ENCODE data around the gene RPH3AL. TPM values are rescaled to one million over a fixed set of nuclear protein-coding genes. Genes with fewer than 3 reads are reported as not detected.

Gene RPH3AL
- total and polyA plus RNA-seq, 9 donors, result 5.8 to 43.8 (median 21.0) TPM

DNA sequence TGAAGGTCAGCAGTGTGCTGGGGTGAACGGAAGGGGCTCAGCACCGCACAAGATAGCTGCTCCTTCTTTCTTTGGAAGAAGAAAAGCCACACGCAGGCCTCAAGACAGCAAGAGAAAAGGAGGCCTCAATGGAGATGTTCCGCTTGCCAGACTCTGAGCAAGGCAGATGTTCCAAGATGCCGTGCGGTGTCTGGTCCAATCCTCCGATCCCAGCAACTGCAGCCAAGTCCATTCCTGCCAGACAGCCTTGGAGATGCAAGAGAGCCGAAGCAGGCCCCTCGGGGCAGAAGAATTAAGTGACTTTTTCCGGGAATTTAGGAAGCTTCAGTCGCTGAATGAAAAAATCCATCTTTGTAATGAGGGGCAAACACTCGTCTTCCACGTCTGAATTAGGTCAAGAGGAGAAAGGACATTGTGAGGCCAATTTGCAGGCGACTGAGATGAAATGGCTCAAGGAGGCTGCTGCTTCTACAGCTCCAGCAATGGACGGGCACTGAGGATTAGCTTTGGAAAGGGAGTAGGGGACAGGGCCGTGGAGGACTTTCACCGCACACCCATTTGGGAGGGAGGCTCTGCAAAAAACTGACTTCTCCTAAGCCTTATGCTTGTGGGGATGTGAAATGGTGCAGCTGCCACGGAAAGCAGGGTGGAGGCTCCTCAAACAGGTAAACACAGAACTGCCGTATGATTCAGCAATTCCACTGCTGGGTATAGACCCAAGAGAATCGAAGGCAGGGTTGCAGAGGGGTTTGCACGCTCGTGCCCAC lies 44.7 kb downstream of the RPH3AL start:
- intact Hi-C loops (cut with DNase I), result no loop called here
- peak; percentile 65 to 74 (median 66) for DNase-seq
- no peak for TF ChIP-seq POLR2A (IDR thresholded peaks at IDR 0.05)
- TF ChIP-seq, protein P1, sequence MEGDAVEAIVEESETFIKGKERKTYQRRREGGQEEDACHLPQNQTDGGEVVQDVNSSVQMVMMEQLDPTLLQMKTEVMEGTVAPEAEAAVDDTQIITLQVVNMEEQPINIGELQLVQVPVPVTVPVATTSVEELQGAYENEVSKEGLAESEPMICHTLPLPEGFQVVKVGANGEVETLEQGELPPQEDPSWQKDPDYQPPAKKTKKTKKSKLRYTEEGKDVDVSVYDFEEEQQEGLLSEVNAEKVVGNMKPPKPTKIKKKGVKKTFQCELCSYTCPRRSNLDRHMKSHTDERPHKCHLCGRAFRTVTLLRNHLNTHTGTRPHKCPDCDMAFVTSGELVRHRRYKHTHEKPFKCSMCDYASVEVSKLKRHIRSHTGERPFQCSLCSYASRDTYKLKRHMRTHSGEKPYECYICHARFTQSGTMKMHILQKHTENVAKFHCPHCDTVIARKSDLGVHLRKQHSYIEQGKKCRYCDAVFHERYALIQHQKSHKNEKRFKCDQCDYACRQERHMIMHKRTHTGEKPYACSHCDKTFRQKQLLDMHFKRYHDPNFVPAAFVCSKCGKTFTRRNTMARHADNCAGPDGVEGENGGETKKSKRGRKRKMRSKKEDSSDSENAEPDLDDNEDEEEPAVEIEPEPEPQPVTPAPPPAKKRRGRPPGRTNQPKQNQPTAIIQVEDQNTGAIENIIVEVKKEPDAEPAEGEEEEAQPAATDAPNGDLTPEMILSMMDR (IDR thresholded peaks at IDR 0.05), result no peak
- Histone ChIP-seq H3K36me3 (no peaks in the 10 kb centered on the region), H3K4me3 (no peak overlapping the region), H3K27me3 (no peaks in the 10 kb centered on the region), H3K9me3 (no peaks in the 10 kb centered on the region), H3K27ac (peak overlapping the region in 1 of 2 donors; percentile 49), H3K4me1 (ENCODE audit: insufficient read depth) (peaks cover 2% of the 10 kb centered on the region)
- WGBS, 3 donors, result 38 to 41% (median 41%) methylated on average over 22 of the region's 22 CpGs

DNA sequence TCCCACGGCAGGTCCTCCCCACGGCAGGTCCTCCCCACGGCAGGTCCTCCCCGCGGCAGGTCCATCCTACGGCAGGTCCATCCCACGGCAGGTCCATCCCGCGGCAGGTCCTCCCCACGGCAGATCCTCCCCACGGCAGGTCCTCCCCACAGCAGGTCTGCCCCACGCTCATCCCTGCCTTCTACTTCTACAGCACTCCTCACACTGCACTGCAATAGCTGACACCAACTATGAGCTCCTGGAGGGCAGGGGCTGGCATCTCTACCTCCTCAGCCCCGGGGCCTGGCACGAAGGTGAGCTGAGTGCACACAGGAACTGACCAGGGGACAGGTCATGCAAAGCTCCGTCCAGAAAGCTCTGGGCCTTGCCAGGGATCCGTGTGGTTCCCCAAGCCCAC lies 45.3 kb downstream of the RPH3AL start:
- H3K27ac ChIP-seq, result peak overlapping the region in 1 of 2 donors; percentile 49
- TF ChIP-seq, protein P1 (IDR thresholded peaks at IDR 0.05), result no peak
- TF ChIP-seq POLR2A (IDR thresholded peaks at IDR 0.05) (no peak), EP300 (IDR thresholded peaks at IDR 0.05) (no peak)
- intact Hi-C loops (cut with DNase I), result no loop called here
- no peaks in the 10 kb centered on the region for H3K27me3 ChIP-seq
- H3K36me3 ChIP-seq, result no peaks in the 10 kb centered on the region
- DNase-seq, result peak in 1 of 5 donors; percentile 27
- no peak overlapping the region for H3K4me3 ChIP-seq
- no peaks in the 10 kb centered on the region for H3K9me3 ChIP-seq
- 86 to 87% (median 87%) methylated on average over 15 to 16 of the region's 16 CpGs for WGBS, 3 donors
- H3K4me1 ChIP-seq (ENCODE audit: insufficient read depth), result peaks cover 2% of the 10 kb centered on the region

GRCh38 chr17:306536-307294 lies 45.9 kb downstream of the RPH3AL start:
- Histone ChIP-seq H3K9me3 (no peaks in the 10 kb centered on the region), H3K4me1 (ENCODE audit: insufficient read depth) (peaks cover 2% of the 10 kb centered on the region), H3K27me3 (no peaks in the 10 kb centered on the region), H3K36me3 (no peaks in the 10 kb centered on the region), H3K4me3 (no peak overlapping the region), H3K27ac (no peak overlapping the region)
- no peak for TF ChIP-seq EP300 (IDR thresholded peaks at IDR 0.05)
- TF ChIP-seq, protein P1 (IDR thresholded peaks at IDR 0.05), result no peak
- no peak for TF ChIP-seq POLR2A (IDR thresholded peaks at IDR 0.05)
- DNase-seq, result no peak
- 90 to 92% (median 92%) methylated on average over 21 to 26 of the region's 26 CpGs for WGBS, 3 donors
- intact Hi-C loops (cut with DNase I), result no loop called here

- Histone ChIP-seq H3K4me3 (no peak overlapping the region), H3K36me3 (no peaks in the 10 kb centered on the region), H3K27me3 (no peaks in the 10 kb centered on the region), H3K4me1 (ENCODE audit: insufficient read depth) (peaks cover 2% of the 10 kb centered on the region), H3K27ac (no peak overlapping the region), H3K9me3 (no peaks in the 10 kb centered on the region)
- peak in 1 of 5 donors; percentile 28 for DNase-seq
- intact Hi-C loops (cut with DNase I), result no loop called here
- 95 to 98% (median 97%) methylated on average over 16 of the region's 16 CpGs for WGBS, 3 donors
- no peak for TF ChIP-seq EP300 (IDR thresholded peaks at IDR 0.05)
- TF ChIP-seq, protein P1 (IDR thresholded peaks at IDR 0.05), result no peak
- no peak for TF ChIP-seq POLR2A (IDR thresholded peaks at IDR 0.05)
Measured at GRCh38 chr17:306116-306515, 46.5 kb downstream of the RPH3AL start.

Data from ovary (tissue), 9 donors.